Mesenchymal stem cell (in vitro differentiated cells and primary cell): ENCODE results near the gene KCNK17.
A peak's percentile ranks its signal among the peaks of the same experiment; 100 is the strongest.

Experiments
- DNase-seq: peaks from one replicate; pipeline ENCODE4 v3.0.0-alpha.2; 2013
- H2AFZ ChIP-seq: one replicate; pipeline ENCODE4 v1.6.1; 2013; ENCODE audit warnings: low read depth, mild to moderate bottlenecking, control low read depth, inconsistent platforms, low read length, moderate library complexity
- H2AK5ac ChIP-seq: 2 replicates; pipeline ENCODE4 v1.6.1; 2013; ENCODE audit warnings: low read length, moderate library complexity, mild to moderate bottlenecking, inconsistent platforms; ENCODE audit not compliant: severe bottlenecking
- H2BK120ac ChIP-seq: one replicate; pipeline ENCODE4 v1.6.1; 2013; ENCODE audit warnings: low read depth, mild to moderate bottlenecking, inconsistent platforms, low read length, moderate library complexity
- H2BK12ac ChIP-seq, 2 experiments: one replicate each; pipeline ENCODE4 v1.6.1; 2013; ENCODE audit warnings: inconsistent platforms in 2 of 2, low read length in 2 of 2, mild to moderate bottlenecking in 2 of 2, moderate library complexity in 2 of 2, control low read depth in 1 of 2
- H2BK15ac ChIP-seq: one replicate; pipeline ENCODE4 v1.6.1; 2013; ENCODE audit warnings: mild to moderate bottlenecking, low read depth, inconsistent platforms; ENCODE audit not compliant: poor library complexity, severe bottlenecking
- H2BK5ac ChIP-seq: 2 replicates; pipeline ENCODE4 v1.6.1; 2013; ENCODE audit warnings: low read depth, mild to moderate bottlenecking, low read length, control low read depth, inconsistent platforms; ENCODE audit not compliant: poor library complexity, severe bottlenecking
- H3K14ac ChIP-seq, 2 experiments: one replicate each; pipeline ENCODE4 v1.6.1; 2013; ENCODE audit warnings: inconsistent platforms in 2 of 2, low read length in 2 of 2, control low read depth in 1 of 2, mild to moderate bottlenecking in 1 of 2, moderate library complexity in 1 of 2
- H3K18ac ChIP-seq, 2 experiments: one replicate each; pipeline ENCODE4 v1.6.1; 2013; ENCODE audit warnings: inconsistent platforms in 2 of 2, low read length in 2 of 2, control low read depth in 1 of 2, low read depth in 1 of 2, mild to moderate bottlenecking in 1 of 2
- H3K23ac ChIP-seq, 2 experiments: one replicate each; pipeline ENCODE4 v1.6.1; 2013; ENCODE audit warnings: inconsistent platforms in 2 of 2, low read length in 2 of 2, mild to moderate bottlenecking in 2 of 2, moderate library complexity in 2 of 2, control low read depth in 1 of 2
- H3K27ac ChIP-seq: 2 replicates; pipeline ENCODE4 v1.5.1; 2013; ENCODE audit warnings: mild to moderate bottlenecking, moderate library complexity, low read length, control low read depth, inconsistent platforms; ENCODE audit not compliant: poor library complexity, severe bottlenecking
- H3K27me3 ChIP-seq, 2 experiments: 2 replicates each; pipeline versions ENCODE4 v1.6.1 to v1.7.0; 2013; ENCODE audit warnings: low read length in 2 of 2, mild to moderate bottlenecking in 2 of 2, moderate library complexity in 2 of 2, control low read depth in 1 of 2, inconsistent platforms in 1 of 2; ENCODE audit not compliant: control insufficient read depth in 1 of 2, insufficient read depth in 1 of 2
- H3K36me3 ChIP-seq, 2 experiments: 2 replicates each; pipeline versions ENCODE4 v1.6.1 to v1.7.0; 2013; ENCODE audit warnings: low read length in 2 of 2, control low read depth in 1 of 2, inconsistent platforms in 1 of 2, low read depth in 1 of 2, mild to moderate bottlenecking in 1 of 2; ENCODE audit not compliant: insufficient read depth in 2 of 2, control insufficient read depth in 1 of 2
- H3K4ac ChIP-seq, 2 experiments: one replicate each; pipeline ENCODE4 v1.6.1; 2013; ENCODE audit warnings: inconsistent platforms in 2 of 2, low read length in 2 of 2, mild to moderate bottlenecking in 2 of 2, moderate library complexity in 2 of 2, control low read depth in 1 of 2, low read depth in 1 of 2
- H3K4me1 ChIP-seq: 2 replicates; pipeline ENCODE4 v1.6.1; 2013; ENCODE audit warnings: low read depth, low read length, control low read depth; ENCODE audit not compliant: control insufficient read depth, insufficient read depth
- H3K4me2 ChIP-seq: 2 replicates; pipeline ENCODE4 v1.6.1; 2013; ENCODE audit warnings: low read length, mild to moderate bottlenecking, inconsistent platforms; ENCODE audit not compliant: poor library complexity, severe bottlenecking
- H3K4me3 ChIP-seq, 2 experiments: 2 replicates each; pipeline versions ENCODE4 v1.5.1 to v1.7.0; 2013; ENCODE audit warnings: low read length in 2 of 2, mild to moderate bottlenecking in 2 of 2, control low read depth in 1 of 2, low read depth in 1 of 2; ENCODE audit not compliant: insufficient read depth in 1 of 2
- H3K79me1 ChIP-seq: replicated peaks from 2 replicates; pipeline ENCODE4 v1.6.1; 2013; ENCODE audit warnings: mild to moderate bottlenecking, control low read depth, low read length, inconsistent platforms; ENCODE audit not compliant: poor library complexity, severe bottlenecking
- H3K9ac ChIP-seq: 2 replicates; pipeline ENCODE4 v1.7.0; 2013; ENCODE audit warnings: mild to moderate bottlenecking, low read length, moderate library complexity
- H3K9me3 ChIP-seq: 2 replicates; pipeline ENCODE4 v1.7.0; 2013; ENCODE audit warnings: mild to moderate bottlenecking, low read length; ENCODE audit not compliant: control insufficient read depth
- H4K8ac ChIP-seq: one replicate; pipeline ENCODE4 v1.6.1; 2013; ENCODE audit warnings: inconsistent platforms, mild to moderate bottlenecking, low read length, moderate library complexity
- H4K91ac ChIP-seq: one replicate; pipeline ENCODE4 v1.6.1; 2013; ENCODE audit warnings: mild to moderate bottlenecking, low read length, inconsistent platforms
- WGBS: methylation state at CpG from one replicate; pipeline ENCODE4 v1.1.7; 2013; ENCODE audit warnings: mixed read lengths; 5-methylcytosine and 5-hydroxymethylcytosine counted together

The KCNK17 gene

DNA sequence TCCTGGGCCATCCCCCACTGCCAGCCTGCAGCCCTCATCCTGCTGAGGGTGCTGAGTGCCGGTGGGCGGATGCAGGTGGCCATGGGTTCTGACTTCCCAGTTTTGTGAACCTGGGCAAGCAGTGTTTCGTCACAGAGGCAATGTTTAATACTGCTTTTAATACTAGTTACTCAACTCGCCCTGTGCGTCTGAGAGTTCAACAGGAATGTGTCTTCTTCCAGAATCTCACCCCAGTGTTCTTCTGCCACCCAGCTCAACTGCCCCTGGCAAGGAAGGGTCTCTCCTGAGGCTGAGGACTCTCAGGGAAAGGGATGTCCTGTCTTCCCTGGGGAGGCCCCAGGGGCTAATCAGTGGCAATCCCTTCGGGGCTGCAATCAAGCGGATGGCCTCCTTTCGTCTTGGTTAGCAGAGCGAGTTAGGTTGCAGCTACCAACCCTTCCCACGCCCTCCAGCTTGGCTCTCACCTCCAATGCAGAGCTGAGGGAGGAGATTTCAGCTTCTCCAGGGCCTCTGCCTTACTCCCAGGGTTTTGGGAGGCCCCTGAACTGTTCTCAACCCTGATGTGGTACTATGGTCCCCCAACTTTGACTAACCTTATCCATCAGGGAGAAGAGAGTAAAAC, 6.3 kb upstream of the KCNK17 start:
- Histone ChIP-seq H4K8ac (no peak overlapping the region), H3K4me1 (no peaks in the 10 kb centered on the region), H2BK120ac (no peak overlapping the region), H2BK15ac (no peak overlapping the region), H3K27ac (no peak overlapping the region), H3K9me3 (no peaks in the 10 kb centered on the region), H3K14ac (no peak overlapping the region), H3K23ac (no peak overlapping the region), H2BK12ac (no peak overlapping the region), H3K4me2 (no peak overlapping the region), H4K91ac (no peak overlapping the region), H2AFZ (no peak overlapping the region), H3K9ac (no peak overlapping the region), H3K4ac (no peak overlapping the region), H3K4me3 (no peak overlapping the region), H3K27me3 (peaks cover 49 to 79% of the 10 kb centered on the region in 2 experiments), H3K79me1 (no peaks in the 10 kb centered on the region), H2BK5ac (no peak overlapping the region), H2AK5ac (no peak overlapping the region), H3K18ac (no peak overlapping the region), H3K36me3 (no peaks in the 10 kb centered on the region)
- WGBS, result 80% methylated on average over 10 of the region's 10 CpGs
- DNase-seq, result no peak

- Histone ChIP-seq H3K4me1 (no peaks in the 10 kb centered on the region), H3K4ac (no peak overlapping the region), H2BK120ac (no peak overlapping the region), H3K9ac (no peak overlapping the region), H4K91ac (no peak overlapping the region), H3K36me3 (no peaks in the 10 kb centered on the region), H3K9me3 (no peaks in the 10 kb centered on the region), H3K27me3 (peaks cover 55 to 79% of the 10 kb centered on the region in 2 experiments), H3K4me2 (no peak overlapping the region), H3K27ac (no peak overlapping the region), H4K8ac (no peak overlapping the region), H3K18ac (no peak overlapping the region), H2AK5ac (no peak overlapping the region), H2BK5ac (no peak overlapping the region), H3K14ac (no peak overlapping the region), H3K4me3 (no peak overlapping the region), H2BK12ac (no peak overlapping the region), H2BK15ac (no peak overlapping the region), H3K23ac (no peak overlapping the region), H3K79me1 (no peaks in the 10 kb centered on the region), H2AFZ (no peak overlapping the region)
- DNase-seq, result no peak
- 72% methylated on average over 10 of the region's 13 CpGs for WGBS
These were observed 5.6 kb upstream of the KCNK17 start for GRCh38 chr6:39319621-39320362.

- Histone ChIP-seq H3K18ac (no peak overlapping the region), H3K36me3 (no peaks in the 10 kb centered on the region), H2BK15ac (no peak overlapping the region), H3K9ac (no peak overlapping the region), H3K4me3 (no peak overlapping the region), H2BK120ac (no peak overlapping the region), H2AK5ac (no peak overlapping the region), H3K9me3 (no peaks in the 10 kb centered on the region), H3K79me1 (no peaks in the 10 kb centered on the region), H3K4me2 (no peak overlapping the region), H4K8ac (no peak overlapping the region), H3K23ac (no peak overlapping the region), H3K4ac (no peak overlapping the region), H2AFZ (no peak overlapping the region), H3K27ac (no peak overlapping the region), H3K27me3 (peaks cover 76 to 89% of the 10 kb centered on the region in 2 experiments), H2BK12ac (no peak overlapping the region), H2BK5ac (no peak overlapping the region), H3K14ac (no peak overlapping the region), H3K4me1 (peaks cover 10% of the 10 kb centered on the region), H4K91ac (no peak overlapping the region)
- no peak for DNase-seq
- whole genome bisulfite sequencing, result 73% methylated on average over 3 of the region's 3 CpGs
These were observed 3.0 kb upstream of the KCNK17 start for GRCh38 chr6:39317256-39317655.

GRCh38 chr6:39313526-39314272, 520 bp downstream of the KCNK17 start:
- H3K9ac ChIP-seq, result no peak overlapping the region
- H3K23ac ChIP-seq, result peak overlapping the region in 1 of 2 experiments; percentile 74
- no peak overlapping the region for H3K18ac ChIP-seq
- no peak overlapping the region for H2BK5ac ChIP-seq
- H4K8ac ChIP-seq, result no peak overlapping the region
- peaks cover 77 to 81% of the 10 kb centered on the region in 2 experiments for H3K27me3 ChIP-seq
- no peaks in the 10 kb centered on the region for H3K9me3 ChIP-seq
- H3K79me1 ChIP-seq, result no peaks in the 10 kb centered on the region
- no peak overlapping the region for H3K27ac ChIP-seq
- no peak for DNase-seq
- no peak overlapping the region for H3K4me2 ChIP-seq
- H3K14ac ChIP-seq, result no peak overlapping the region
- H4K91ac ChIP-seq, result no peak overlapping the region
- peaks cover 10% of the 10 kb centered on the region for H3K4me1 ChIP-seq
- H2BK15ac ChIP-seq, result no peak overlapping the region
- peak overlapping the region in 1 of 2 experiments; percentile 6 for H3K4ac ChIP-seq
- H2BK12ac ChIP-seq, result no peak overlapping the region
- H3K36me3 ChIP-seq, result no peaks in the 10 kb centered on the region
- H3K4me3 ChIP-seq, result no peak overlapping the region
- no peak overlapping the region for H2AFZ ChIP-seq
- no peak overlapping the region for H2BK120ac ChIP-seq
- WGBS, result 2% methylated on average over 80 of the region's 80 CpGs
- H2AK5ac ChIP-seq, result no peak overlapping the region
